ENCODE results near the gene BCL2L13.
"Not testable (repeated sequence)": the region's sequence is repeated elsewhere in the genome, so short reads cannot be mapped to it uniquely, and the experiment has no call there.

BCL2L13 gene

GRCh38 chr22:17638432-17639246, at the start of gene BCL2L13:
TSS of gene BCL2L13 (plus strand) at chr22:17638757. CDS start at chr22:17655712, 16,955 bp downstream.
- DNase-seq (ENCODE audit: low spot score) = peak; percentile 86

GRCh38 chr22:17589810-17590375, 48.7 kb upstream of the BCL2L13 start:
- DNase-seq (ENCODE audit: low spot score) = no peak

DNA sequence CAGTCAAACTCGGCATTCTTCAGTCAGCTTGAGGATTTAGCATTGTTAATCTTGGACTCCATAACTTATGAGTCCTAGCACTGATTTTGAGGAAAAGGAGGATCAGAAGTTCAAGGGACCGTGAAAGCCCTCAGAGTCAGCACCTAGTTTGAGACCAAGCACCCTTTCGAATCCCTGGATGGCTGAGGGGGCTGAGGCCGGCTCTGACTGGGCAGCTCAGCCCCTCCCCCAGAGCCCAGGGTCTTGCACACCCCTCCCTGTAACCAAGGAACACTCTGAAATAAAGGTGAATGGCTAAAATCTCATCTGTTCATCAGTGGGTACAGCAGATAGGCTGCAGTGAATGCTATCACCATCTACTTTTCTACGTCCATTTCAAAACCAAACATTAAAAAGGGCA, 48.0 kb upstream of the BCL2L13 start:
- no peak for DNase-seq (ENCODE audit: low spot score)

DNA sequence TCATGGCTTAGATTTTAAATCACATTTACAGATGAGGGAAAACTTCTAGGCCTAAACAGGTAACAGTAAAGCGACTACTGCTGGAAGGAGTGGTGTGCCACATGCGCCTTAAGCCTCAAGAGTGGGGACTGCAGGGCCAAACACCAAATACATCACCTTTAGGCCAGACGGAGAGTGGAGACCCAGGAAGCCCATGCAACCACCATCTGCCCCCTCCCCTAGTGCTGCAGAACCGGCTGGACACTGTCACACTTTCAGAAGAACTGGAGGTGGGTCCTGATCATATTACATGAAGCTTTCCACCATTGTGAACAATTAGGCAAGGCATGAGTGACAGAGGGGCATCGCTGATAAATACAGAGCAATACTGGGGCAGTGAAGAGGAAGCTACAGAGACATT, 46.4 kb upstream of the BCL2L13 start:
- DNase-seq (ENCODE audit: low spot score) = no peak

GRCh38 chr22:17596226-17596625, 42.3 kb upstream of the BCL2L13 start:
- DNase-seq (ENCODE audit: low spot score) = no peak

DNA sequence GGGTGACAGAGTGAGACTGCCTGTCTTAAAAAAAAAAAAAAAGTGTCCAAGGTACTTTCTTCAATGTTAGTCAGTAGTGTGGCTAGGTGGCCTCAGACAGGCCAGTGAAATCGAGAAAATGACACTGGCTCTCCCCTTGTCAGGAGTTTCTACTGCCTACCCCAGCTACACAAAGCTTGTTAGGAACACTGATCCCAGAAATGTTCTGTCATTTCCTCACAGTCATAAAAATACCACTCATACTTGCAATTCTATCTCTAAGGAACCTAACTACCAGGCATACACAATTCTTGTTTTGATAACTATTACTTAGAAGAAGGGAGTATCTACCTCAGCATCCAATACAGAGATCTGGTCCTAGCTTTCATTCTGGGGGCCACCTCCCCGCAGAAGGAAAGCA, 41.3 kb upstream of the BCL2L13 start:
- no peak for DNase-seq (ENCODE audit: low spot score)

DNA sequence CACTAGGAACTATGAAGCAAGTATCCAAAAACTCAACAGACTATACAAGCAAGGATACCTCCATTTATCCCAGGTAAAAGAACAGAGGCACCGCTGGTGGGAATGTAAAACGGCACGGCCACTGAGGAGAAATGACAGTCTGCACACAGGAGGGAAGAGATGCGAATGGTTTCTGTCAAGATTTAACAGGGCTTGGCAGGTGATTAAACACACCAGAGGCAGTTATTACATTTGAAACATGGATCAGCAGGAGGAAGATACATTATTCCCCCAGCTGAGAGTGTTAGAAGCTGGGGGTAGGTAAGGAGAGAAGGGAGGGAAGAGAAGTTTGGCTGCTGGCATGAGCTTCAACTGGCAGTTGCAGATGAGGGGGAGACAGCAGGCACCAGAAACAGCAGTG, 40.2 kb upstream of the BCL2L13 start:
- no peak for DNase-seq (ENCODE audit: low spot score)

DNA sequence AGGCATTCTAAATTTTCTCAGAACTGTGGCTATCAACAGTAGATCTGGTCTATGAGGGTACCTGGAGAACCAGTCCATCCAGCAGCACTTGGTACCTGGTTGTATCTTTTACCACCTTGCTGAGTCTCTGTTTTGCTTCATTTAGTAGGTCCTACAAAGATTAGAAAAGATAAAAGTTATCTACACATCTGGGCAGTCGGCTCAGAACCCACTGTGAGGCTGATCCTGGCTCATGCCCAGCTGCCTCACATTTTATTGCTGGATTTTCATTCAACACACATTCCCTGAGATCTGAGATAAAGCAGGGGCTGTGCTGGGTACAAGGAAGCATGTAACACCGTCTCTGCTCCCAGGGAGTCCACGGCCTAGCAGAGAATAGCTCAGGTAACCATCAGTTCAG, 37.5 kb upstream of the BCL2L13 start:
- no peak for DNase-seq (ENCODE audit: low spot score)

DNA sequence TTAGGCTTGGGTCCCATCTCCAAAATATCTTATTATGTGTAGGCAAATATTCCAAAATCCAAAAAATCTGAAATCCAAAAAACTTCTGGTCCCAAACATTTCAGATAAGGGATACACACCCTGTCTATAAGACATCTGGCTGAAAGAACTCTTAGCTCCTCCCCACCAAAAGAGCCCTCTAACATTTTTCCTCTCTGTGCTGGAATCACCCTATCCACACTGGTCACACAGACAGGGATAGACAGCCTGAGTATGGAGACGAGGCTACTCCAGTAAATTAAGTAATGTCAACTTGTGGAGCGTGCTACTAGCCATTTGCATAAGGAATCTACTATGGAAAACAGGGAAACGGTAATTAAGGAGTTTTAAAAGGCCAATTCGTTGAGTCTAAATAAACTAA, 34.9 kb upstream of the BCL2L13 start:
- DNase-seq (ENCODE audit: low spot score) = no peak

DNA sequence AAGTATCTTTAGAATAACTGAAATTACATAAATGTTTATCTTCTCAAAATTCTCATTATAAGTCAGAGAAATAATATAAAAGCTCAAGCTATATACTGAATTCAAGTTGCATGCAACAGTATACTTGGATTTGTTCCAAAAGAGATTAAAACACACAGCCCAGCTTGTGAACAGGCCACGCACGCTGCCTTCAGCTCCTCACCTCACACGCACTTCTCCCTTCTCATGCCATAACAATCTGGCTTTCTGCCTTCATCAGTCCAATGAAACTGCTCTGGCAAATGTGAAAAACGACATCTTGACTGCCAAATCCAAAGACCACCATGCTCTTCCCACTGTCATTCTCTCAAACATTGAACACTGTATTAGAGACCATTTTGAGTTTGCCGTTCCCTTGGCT, 32.1 kb upstream of the BCL2L13 start:
- no peak for DNase-seq (ENCODE audit: low spot score)

DNA sequence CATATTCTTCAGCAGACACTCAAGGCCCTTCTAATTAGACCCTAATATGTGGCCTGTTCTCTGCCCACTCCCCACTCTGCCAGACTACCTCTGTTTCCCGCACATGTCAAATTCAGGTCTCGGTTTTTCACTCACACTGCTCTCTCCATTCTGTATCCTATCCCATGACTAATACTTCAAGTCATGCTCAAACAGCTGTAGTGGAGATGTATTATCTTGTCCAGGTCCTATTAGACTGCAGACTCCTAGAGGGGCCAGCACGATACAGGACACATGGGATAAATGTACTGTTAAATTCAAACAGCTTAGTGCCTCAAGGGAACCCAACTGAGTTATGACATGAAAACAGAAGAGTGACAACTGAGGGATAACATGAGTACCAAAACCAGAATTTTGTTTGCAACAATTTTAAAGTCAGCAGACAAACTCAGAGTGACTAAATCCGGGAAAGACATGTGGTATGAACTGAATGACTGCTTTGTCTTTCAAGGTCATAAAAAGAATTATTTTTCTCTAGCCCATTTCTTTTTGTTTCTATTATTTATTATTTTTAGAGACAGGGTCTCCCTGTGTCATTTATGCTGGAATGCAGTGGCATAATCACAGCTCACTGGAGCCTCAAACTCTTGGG, 30.6 kb upstream of the BCL2L13 start:
- DNase-seq (ENCODE audit: low spot score) = no peak

- no peak for DNase-seq (ENCODE audit: low spot score)
These were observed 26.5 kb upstream of the BCL2L13 start for GRCh38 chr22:17612057-17612456.

DNA sequence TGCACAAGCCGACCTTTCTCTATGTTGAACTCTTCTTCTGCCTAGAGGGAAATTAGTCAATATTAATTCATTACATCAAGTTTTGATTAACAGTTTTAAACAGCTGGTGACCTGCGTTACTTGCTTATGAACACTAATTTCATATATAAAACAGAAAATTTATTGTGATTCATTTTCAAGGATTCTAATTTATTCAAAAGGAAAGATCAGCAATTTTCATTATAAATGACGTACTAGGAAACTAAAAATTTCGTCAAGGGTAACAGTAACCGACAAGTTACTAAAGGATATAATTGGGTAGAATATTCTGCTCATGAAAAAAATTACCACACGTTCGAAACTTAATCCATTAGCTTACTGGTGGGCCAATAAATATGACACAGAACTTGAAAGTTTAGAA, 25.3 kb upstream of the BCL2L13 start:
- no peak for DNase-seq (ENCODE audit: low spot score)

DNA sequence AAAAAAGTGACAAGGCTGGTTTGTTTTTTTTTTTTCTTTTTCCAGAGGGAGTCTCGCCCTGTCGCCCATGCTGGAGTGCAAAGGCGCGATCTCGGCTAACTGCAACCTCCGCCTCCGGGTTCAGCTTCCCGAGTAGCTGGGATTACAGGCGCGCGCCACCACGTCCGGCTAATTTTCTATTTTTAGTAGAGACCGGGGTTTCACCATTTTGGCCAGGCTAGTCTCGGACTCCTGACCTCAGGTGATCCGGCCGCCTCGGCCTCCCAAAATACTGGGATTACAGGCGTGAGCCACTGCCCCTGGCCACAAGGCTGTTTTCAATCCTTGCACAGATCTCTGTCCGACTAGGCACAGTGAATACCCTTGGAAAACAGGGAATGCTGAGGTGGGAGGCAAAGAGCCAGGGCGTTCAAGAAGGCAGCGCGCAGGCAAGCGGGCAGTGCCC, 10.6 kb upstream of the BCL2L13 start:
- DNase-seq (ENCODE audit: low spot score) = no peak

DNA sequence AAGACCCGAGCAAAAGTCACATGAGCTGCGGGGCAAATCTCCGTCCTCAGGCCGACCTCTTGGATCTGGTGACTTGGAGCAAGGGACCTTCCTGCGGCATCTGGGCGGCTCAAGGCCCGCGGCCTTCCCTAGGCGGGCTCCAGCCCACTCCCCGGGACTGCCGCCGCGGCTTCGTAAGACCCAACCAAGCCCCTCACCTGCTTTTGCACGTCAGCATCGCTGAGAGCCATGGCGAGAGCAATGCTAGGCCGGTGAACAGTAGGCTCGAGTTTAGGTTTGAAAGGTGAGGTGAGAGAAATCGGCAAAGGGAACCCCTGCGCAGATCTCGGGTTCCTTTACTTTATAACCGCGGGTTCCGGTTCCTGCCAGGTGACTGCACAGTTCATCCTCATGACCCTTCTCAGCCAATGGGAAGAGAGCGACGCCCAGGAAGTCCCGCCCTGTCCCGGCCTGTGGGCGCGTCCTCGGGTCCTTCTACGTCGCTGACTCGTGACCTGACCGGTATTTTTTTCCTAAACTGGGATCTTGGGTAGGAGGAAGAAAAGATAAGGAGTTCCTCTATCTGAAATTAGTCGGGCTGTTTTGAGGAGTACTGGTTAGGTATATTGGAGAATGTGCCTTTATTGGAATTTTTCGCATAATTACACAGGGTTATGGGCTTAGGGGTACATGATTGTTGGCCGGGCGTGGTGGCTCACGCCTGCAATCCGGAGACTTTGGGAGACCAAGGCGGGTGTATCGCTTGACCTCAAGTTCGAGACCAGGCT, 10.0 kb upstream of the BCL2L13 start, which contains the start of gene ATP6V1E1:
TSS of gene ATP6V1E1 (minus strand) at position 344 of the 767 bp plus-strand sequence. CDS start at position 230, 114 bp downstream.
- DNase-seq (ENCODE audit: low spot score) = peak; percentile 97

GRCh38 chr22:17629173-17629489, 9.4 kb upstream of the BCL2L13 start:
- no peak for DNase-seq (ENCODE audit: low spot score)

- DNase-seq (ENCODE audit: low spot score) = no peak
These were observed 8.9 kb upstream of the BCL2L13 start for GRCh38 chr22:17629641-17630040.

DNA sequence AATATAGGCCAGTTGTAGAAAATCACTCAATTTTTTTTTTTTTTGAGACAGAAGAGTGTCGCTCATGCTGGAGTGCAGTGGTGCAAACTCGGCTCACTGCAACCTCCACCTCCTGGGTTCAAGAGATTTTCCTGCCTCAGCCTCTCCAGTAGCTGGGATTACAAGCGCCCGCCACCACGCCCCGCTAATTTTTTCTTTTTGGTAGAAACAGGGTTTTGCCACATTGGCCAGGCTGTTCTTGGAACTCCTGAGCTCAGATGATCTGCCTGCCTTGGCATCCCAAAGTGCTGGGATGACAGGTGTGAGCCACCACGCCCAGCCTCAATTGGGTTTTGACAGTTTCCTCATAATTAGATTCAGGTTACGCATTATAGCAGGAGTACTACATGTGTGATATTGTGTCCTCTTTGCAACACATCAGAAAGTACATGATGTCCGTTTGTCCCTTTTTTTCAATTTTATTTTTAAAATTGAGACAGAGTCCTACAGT, 7.4 kb upstream of the BCL2L13 start:
- no peak for DNase-seq (ENCODE audit: low spot score)

DNA sequence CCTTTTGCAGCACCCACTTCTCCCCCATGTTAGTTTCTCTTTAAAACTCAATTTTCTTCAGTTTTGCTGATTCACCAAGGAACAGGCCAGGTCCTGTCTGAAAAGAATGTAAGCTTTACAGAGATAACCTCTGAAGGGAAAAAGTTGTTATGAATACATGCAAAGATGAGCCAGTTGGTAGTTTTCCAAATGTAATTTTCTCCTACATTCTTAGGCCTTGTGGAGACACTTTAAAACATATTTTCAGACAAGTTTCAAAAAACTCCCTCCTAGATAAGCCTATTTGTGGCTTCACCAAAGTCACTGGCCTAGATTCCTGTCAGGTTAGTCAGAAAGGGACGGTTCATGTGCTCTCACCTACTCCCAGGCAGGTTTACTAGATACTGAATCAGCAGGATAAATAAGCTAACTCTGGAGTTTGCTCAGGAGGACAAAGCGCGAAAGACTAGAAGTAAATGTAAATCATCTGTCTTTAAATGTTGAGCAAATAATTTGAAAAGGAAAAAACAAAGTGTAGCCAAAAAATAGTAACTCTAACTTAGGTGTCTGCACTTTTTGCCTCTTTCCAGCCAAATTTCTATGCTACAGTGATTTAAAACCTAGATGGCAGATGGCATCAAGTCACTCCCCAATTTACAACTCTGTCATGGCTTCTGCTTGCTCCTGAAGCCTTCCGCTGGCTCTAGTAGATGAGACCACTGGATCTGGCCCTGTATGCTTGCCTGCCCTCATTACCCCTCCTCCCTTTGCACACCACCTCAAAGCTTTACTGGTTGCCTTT, 5.2 kb upstream of the BCL2L13 start:
- no peak for DNase-seq (ENCODE audit: low spot score)

- no peak for DNase-seq (ENCODE audit: low spot score)
These were observed 4.6 kb upstream of the BCL2L13 start for GRCh38 chr22:17633998-17634323.

GRCh38 chr22:17634696-17635095, 3.9 kb upstream of the BCL2L13 start:
- no peak for DNase-seq (ENCODE audit: low spot score)

DNA sequence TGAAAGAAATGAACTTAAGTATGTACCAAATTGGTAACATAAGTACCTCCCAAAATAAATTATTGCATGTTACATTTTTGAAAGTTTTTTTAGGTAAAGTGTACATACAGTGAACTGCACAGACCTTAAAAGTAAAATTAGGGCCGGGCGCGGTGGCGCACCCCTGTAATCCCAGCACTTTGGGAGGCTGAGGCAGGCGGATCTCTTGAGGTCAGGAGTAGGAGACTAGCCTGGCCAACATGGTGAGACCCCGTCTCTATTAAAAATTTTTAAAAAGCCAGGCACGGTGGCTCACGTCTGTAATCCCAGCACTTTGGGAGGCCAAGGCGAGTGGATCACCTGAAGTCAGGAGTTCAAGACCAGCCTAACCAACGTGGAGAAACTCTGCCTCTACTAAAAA, 1.7 kb upstream of the BCL2L13 start:
- not testable (repeated sequence) for DNase-seq (ENCODE audit: low spot score)

Data from CD4-positive, alpha-beta T cell treated with Interleukin-2 at 100 ng/mL for 4 hours (primary cell).